Glutamatergic neuron (in vitro differentiated cells): Measurements from ENCODE around the gene RALB. TPM values are rescaled to one million over a fixed set of nuclear protein-coding genes. Genes with fewer than 3 reads are reported as not detected.

Source experiments
- DNase-seq: peaks from one replicate; pipeline ENCODE4 v3.0.0; 2022
- H3K27ac Mint-ChIP-seq: one replicate; pipeline ENCODE4 v1.8.0; 2020; ENCODE audit warnings: mild to moderate bottlenecking, mixed read lengths, inconsistent platforms; ENCODE audit not compliant: unreplicated experiment
- H3K27me3 Mint-ChIP-seq: one replicate; pipeline ENCODE4 v1.8.0; 2020; ENCODE audit warnings: mild to moderate bottlenecking, moderate library complexity, mixed read lengths, inconsistent platforms; ENCODE audit not compliant: unreplicated experiment
- H3K36me3 Mint-ChIP-seq: one replicate; pipeline ENCODE4 v1.8.0; 2020; ENCODE audit warnings: mild to moderate bottlenecking, mixed read lengths, inconsistent platforms; ENCODE audit not compliant: unreplicated experiment
- H3K4me1 Mint-ChIP-seq: one replicate; pipeline ENCODE4 v1.8.0; 2020; ENCODE audit warnings: mild to moderate bottlenecking, low read depth, mixed read lengths, inconsistent platforms; ENCODE audit not compliant: unreplicated experiment
- H3K4me3 Mint-ChIP-seq: one replicate; pipeline ENCODE4 v1.8.0; 2020; ENCODE audit warnings: mild to moderate bottlenecking, mixed read lengths, inconsistent platforms; ENCODE audit not compliant: unreplicated experiment
- H3K9me3 Mint-ChIP-seq: one replicate; pipeline ENCODE4 v1.8.0; 2020; ENCODE audit warnings: mild to moderate bottlenecking, moderate library complexity, mixed read lengths, inconsistent platforms; ENCODE audit not compliant: unreplicated experiment
- total RNA-seq: library from RNA; stranded (reverse); fragmentation: NEBNext Ultra II Directional; extraction: Animal tissue kit (Norgen Biotek cat#: 25700); gene quantifications from one replicate; pipeline ENCODE4 v1.2.1, GENCODE V29; 2021; ENCODE audit not compliant: unreplicated experiment
- TF ChIP-seq, protein P1 (sequence below): fragments of 200-600 bp; sonication (generic); IDR thresholded peaks from one replicate; pipeline ENCODE4 v1.5.0; 2021; ENCODE audit not compliant: partially characterized antibody, unreplicated experiment

The RALB gene
- total RNA-seq, 1 donor from 2014 or later: 16.4 TPM

DNA sequence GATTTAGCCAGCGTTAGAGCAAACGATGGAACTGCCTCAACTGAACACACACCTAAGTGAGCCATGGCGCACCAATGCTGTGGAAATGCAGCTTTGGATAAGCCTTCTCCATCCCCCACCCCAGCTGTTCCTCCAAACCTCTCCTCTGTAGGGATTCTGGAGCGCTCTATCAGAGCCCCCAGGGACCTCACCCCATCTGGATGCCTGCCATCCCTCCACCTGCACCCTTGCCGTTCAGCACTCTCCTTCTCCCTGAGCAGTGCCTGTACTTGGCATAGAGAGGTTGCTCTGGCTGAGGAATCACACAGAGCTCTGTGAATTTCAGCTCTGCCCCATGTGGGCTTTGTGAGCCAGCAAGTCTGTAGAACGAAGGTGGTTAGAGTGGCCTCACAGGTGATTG is 50.5 kb downstream of the RALB start:
- DNase-seq: no peak
- no peak overlapping the region for H3K27ac Mint-ChIP-seq
- H3K9me3 Mint-ChIP-seq: no peaks in the 10 kb centered on the region
- TF ChIP-seq, protein P1, sequence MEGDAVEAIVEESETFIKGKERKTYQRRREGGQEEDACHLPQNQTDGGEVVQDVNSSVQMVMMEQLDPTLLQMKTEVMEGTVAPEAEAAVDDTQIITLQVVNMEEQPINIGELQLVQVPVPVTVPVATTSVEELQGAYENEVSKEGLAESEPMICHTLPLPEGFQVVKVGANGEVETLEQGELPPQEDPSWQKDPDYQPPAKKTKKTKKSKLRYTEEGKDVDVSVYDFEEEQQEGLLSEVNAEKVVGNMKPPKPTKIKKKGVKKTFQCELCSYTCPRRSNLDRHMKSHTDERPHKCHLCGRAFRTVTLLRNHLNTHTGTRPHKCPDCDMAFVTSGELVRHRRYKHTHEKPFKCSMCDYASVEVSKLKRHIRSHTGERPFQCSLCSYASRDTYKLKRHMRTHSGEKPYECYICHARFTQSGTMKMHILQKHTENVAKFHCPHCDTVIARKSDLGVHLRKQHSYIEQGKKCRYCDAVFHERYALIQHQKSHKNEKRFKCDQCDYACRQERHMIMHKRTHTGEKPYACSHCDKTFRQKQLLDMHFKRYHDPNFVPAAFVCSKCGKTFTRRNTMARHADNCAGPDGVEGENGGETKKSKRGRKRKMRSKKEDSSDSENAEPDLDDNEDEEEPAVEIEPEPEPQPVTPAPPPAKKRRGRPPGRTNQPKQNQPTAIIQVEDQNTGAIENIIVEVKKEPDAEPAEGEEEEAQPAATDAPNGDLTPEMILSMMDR: no peak
- peaks cover 11% of the 10 kb centered on the region for H3K4me1 Mint-ChIP-seq
- H3K4me3 Mint-ChIP-seq: peak overlapping the region; percentile 21
- H3K36me3 Mint-ChIP-seq: no peaks in the 10 kb centered on the region
- peaks cover 7% of the 10 kb centered on the region for H3K27me3 Mint-ChIP-seq

GRCh38 chr2:120305296-120305695 is 52.6 kb downstream of the RALB start:
- DNase-seq: peak; percentile 49
- H3K27me3 Mint-ChIP-seq: peaks cover 7% of the 10 kb centered on the region
- no peak overlapping the region for H3K4me3 Mint-ChIP-seq
- H3K4me1 Mint-ChIP-seq: peaks cover 11% of the 10 kb centered on the region
- H3K27ac Mint-ChIP-seq: no peak overlapping the region
- TF ChIP-seq, protein P1: no peak
- no peaks in the 10 kb centered on the region for H3K9me3 Mint-ChIP-seq
- no peaks in the 10 kb centered on the region for H3K36me3 Mint-ChIP-seq

- peaks cover 7% of the 10 kb centered on the region for H3K27me3 Mint-ChIP-seq
- H3K9me3 Mint-ChIP-seq: no peaks in the 10 kb centered on the region
- no peaks in the 10 kb centered on the region for H3K36me3 Mint-ChIP-seq
- H3K4me1 Mint-ChIP-seq: peaks cover 11% of the 10 kb centered on the region
- no peak for DNase-seq
- TF ChIP-seq, protein P1: no peak
- no peak overlapping the region for H3K27ac Mint-ChIP-seq
- H3K4me3 Mint-ChIP-seq: no peak overlapping the region
Observed at GRCh38 chr2:120305937-120306490, 53.4 kb downstream of the RALB start.

GRCh38 chr2:120307482-120307881 is 54.8 kb downstream of the RALB start:
- H3K4me1 Mint-ChIP-seq: peaks cover 9% of the 10 kb centered on the region
- DNase-seq: no peak
- TF ChIP-seq, protein P1: no peak
- H3K36me3 Mint-ChIP-seq: no peaks in the 10 kb centered on the region
- H3K27ac Mint-ChIP-seq: no peak overlapping the region
- no peak overlapping the region for H3K4me3 Mint-ChIP-seq
- no peaks in the 10 kb centered on the region for H3K9me3 Mint-ChIP-seq
- H3K27me3 Mint-ChIP-seq: peaks cover 9% of the 10 kb centered on the region

- peaks cover 7% of the 10 kb centered on the region for H3K27me3 Mint-ChIP-seq
- no peak for DNase-seq
- peaks cover 3% of the 10 kb centered on the region for H3K4me1 Mint-ChIP-seq
- no peaks in the 10 kb centered on the region for H3K9me3 Mint-ChIP-seq
- no peaks in the 10 kb centered on the region for H3K36me3 Mint-ChIP-seq
- no peak overlapping the region for H3K4me3 Mint-ChIP-seq
- TF ChIP-seq, protein P1: no peak
- no peak overlapping the region for H3K27ac Mint-ChIP-seq
Observed at GRCh38 chr2:120308038-120308910, 55.6 kb downstream of the RALB start.
